ENCODE measurements around the gene LRRC26.

- no peak for TF ChIP-seq POLR2AphosphoS5 (IDR thresholded peaks at IDR 0.05; ENCODE audit: low read depth)
- TF ChIP-seq, protein P1, sequence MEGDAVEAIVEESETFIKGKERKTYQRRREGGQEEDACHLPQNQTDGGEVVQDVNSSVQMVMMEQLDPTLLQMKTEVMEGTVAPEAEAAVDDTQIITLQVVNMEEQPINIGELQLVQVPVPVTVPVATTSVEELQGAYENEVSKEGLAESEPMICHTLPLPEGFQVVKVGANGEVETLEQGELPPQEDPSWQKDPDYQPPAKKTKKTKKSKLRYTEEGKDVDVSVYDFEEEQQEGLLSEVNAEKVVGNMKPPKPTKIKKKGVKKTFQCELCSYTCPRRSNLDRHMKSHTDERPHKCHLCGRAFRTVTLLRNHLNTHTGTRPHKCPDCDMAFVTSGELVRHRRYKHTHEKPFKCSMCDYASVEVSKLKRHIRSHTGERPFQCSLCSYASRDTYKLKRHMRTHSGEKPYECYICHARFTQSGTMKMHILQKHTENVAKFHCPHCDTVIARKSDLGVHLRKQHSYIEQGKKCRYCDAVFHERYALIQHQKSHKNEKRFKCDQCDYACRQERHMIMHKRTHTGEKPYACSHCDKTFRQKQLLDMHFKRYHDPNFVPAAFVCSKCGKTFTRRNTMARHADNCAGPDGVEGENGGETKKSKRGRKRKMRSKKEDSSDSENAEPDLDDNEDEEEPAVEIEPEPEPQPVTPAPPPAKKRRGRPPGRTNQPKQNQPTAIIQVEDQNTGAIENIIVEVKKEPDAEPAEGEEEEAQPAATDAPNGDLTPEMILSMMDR (IDR thresholded peaks at IDR 0.05; ENCODE audit: insufficient read depth, low read length): no peak
- TF ChIP-seq, protein P2, sequence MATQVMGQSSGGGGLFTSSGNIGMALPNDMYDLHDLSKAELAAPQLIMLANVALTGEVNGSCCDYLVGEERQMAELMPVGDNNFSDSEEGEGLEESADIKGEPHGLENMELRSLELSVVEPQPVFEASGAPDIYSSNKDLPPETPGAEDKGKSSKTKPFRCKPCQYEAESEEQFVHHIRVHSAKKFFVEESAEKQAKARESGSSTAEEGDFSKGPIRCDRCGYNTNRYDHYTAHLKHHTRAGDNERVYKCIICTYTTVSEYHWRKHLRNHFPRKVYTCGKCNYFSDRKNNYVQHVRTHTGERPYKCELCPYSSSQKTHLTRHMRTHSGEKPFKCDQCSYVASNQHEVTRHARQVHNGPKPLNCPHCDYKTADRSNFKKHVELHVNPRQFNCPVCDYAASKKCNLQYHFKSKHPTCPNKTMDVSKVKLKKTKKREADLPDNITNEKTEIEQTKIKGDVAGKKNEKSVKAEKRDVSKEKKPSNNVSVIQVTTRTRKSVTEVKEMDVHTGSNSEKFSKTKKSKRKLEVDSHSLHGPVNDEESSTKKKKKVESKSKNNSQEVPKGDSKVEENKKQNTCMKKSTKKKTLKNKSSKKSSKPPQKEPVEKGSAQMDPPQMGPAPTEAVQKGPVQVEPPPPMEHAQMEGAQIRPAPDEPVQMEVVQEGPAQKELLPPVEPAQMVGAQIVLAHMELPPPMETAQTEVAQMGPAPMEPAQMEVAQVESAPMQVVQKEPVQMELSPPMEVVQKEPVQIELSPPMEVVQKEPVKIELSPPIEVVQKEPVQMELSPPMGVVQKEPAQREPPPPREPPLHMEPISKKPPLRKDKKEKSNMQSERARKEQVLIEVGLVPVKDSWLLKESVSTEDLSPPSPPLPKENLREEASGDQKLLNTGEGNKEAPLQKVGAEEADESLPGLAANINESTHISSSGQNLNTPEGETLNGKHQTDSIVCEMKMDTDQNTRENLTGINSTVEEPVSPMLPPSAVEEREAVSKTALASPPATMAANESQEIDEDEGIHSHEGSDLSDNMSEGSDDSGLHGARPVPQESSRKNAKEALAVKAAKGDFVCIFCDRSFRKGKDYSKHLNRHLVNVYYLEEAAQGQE (IDR thresholded peaks at IDR 0.05; ENCODE audit: insufficient replicate concordance, low read depth): no peak
Observed at GRCh38 chr9:137218754-137219271, 49.0 kb upstream of the LRRC26 start.

All from HL-60 (cell line).